ENCODE data around the gene STRADB. TPM values are rescaled to one million over a fixed set of nuclear protein-coding genes. Genes with fewer than 3 reads are reported as not detected.

STRADB gene
- total RNA-seq, 1 donor from 2014 or later, result 12.9 TPM

Other genes with a start within 250 kb of the STRADB start
- gene CASP8, start 191.2 kb upstream of the STRADB start, total RNA-seq, result 9.5 and 13.1 TPM in 2 replicates
- 0.22 and 0.60 TPM in 2 replicates for gene FLACC1, start 94.4 kb upstream of the STRADB start, total RNA-seq
- 26.6 and 26.8 TPM in 2 replicates for gene TRAK2, start 282 bp upstream of the STRADB start, total RNA-seq
- gene TMEM237, start 191.8 kb downstream of the STRADB start, total RNA-seq, result 11.9 and 13.9 TPM in 2 replicates
- 0.20 and 2.0 TPM in 2 replicates for gene MPP4, start 246.9 kb downstream of the STRADB start, total RNA-seq

All from lung microvascular endothelial cell (primary cell).